ENCODE results near the gene MTR.

The MTR gene

GRCh38 chr1:236864996-236865817, 70.1 kb downstream of the MTR start:
- no peak for TF ChIP-seq POLR2AphosphoS5 (IDR thresholded peaks at IDR 0.05; ENCODE audit: low read depth, low read length)
- no peak for TF ChIP-seq TAF1 (IDR thresholded peaks at IDR 0.05; ENCODE audit: borderline replicate concordance, insufficient read depth, low read length)

GRCh38 chr1:236865818-236866155, 70.7 kb downstream of the MTR start:
- TF ChIP-seq SIN3A (IDR thresholded peaks at IDR 0.05; ENCODE audit: borderline replicate concordance, insufficient read depth, low read length), result no peak
- no peak for TF ChIP-seq FOXP2 (optimal IDR thresholded peaks at IDR 0.05; ENCODE audit: borderline replicate concordance, extremely low read depth, extremely low read length, insufficient read depth)
- no peak for TF ChIP-seq POLR2AphosphoS5 (IDR thresholded peaks at IDR 0.05; ENCODE audit: low read depth, low read length)
- no peak for TF ChIP-seq REST (IDR thresholded peaks at IDR 0.05; ENCODE audit: insufficient read depth in 1 of 2, low read depth in 2 of 2, low read length in 2 of 2)
- no peak for TF ChIP-seq TAF1 (IDR thresholded peaks at IDR 0.05; ENCODE audit: borderline replicate concordance, insufficient read depth, low read length)

GRCh38 chr1:236868625-236869467, 73.8 kb downstream of the MTR start:
- TF ChIP-seq TAF1 (IDR thresholded peaks at IDR 0.05; ENCODE audit: borderline replicate concordance, insufficient read depth, low read length) (no peak), FOXP2 (optimal IDR thresholded peaks at IDR 0.05; ENCODE audit: borderline replicate concordance, extremely low read depth, extremely low read length, insufficient read depth) (no peak), REST (IDR thresholded peaks at IDR 0.05; ENCODE audit: insufficient read depth in 1 of 2, low read depth in 2 of 2, low read length in 2 of 2) (no peak), SIN3A (IDR thresholded peaks at IDR 0.05; ENCODE audit: borderline replicate concordance, insufficient read depth, low read length) (no peak), POLR2AphosphoS5 (IDR thresholded peaks at IDR 0.05; ENCODE audit: low read depth, low read length) (no peak)

- TF ChIP-seq FOXP2 (optimal IDR thresholded peaks at IDR 0.05; ENCODE audit: borderline replicate concordance, extremely low read depth, extremely low read length, insufficient read depth) (no peak), REST (IDR thresholded peaks at IDR 0.05; ENCODE audit: insufficient read depth in 1 of 2, low read depth in 2 of 2, low read length in 2 of 2) (no peak), SIN3A (IDR thresholded peaks at IDR 0.05; ENCODE audit: borderline replicate concordance, insufficient read depth, low read length) (no peak), POLR2AphosphoS5 (IDR thresholded peaks at IDR 0.05; ENCODE audit: low read depth, low read length) (no peak), TAF1 (IDR thresholded peaks at IDR 0.05; ENCODE audit: borderline replicate concordance, insufficient read depth, low read length) (no peak)
Observed at GRCh38 chr1:236869911-236870310, 74.8 kb downstream of the MTR start.

- no peak for TF ChIP-seq POLR2AphosphoS5 (IDR thresholded peaks at IDR 0.05; ENCODE audit: low read depth, low read length)
- no peak for TF ChIP-seq SIN3A (IDR thresholded peaks at IDR 0.05; ENCODE audit: borderline replicate concordance, insufficient read depth, low read length)
- no peak for TF ChIP-seq TAF1 (IDR thresholded peaks at IDR 0.05; ENCODE audit: borderline replicate concordance, insufficient read depth, low read length)
- TF ChIP-seq FOXP2 (optimal IDR thresholded peaks at IDR 0.05; ENCODE audit: borderline replicate concordance, extremely low read depth, extremely low read length, insufficient read depth), result no peak
- TF ChIP-seq REST (IDR thresholded peaks at IDR 0.05; ENCODE audit: insufficient read depth in 1 of 2, low read depth in 2 of 2, low read length in 2 of 2), result no peak
Observed at GRCh38 chr1:236870721-236871120, 75.6 kb downstream of the MTR start.

Measured in PFSK-1 (cell line).